Gastroesophageal sphincter (tissue), 4 donors: ENCODE results near the gene KIFC3. TPM values are rescaled to one million over a fixed set of nuclear protein-coding genes. Genes with fewer than 3 reads are reported as not detected.

ENCODE experiments used
- ATAC-seq: fragments of 150-250 bp; one replicate; pipeline ENCODE4 v1.9.1; 2016; ENCODE audit warnings: mild to moderate bottlenecking, moderate library complexity
- H3K27ac ChIP-seq, 4 donors: fragments of 200-600 bp; sonication (generic) in 3 of 4; 1 replicate in 3 of 4; 2 replicates in 1 of 4; pipeline ENCODE4 v1.5.1; 2016 to 2019
- H3K27me3 ChIP-seq: fragments of 200-600 bp; sonication (generic); one replicate; pipeline ENCODE4 v1.5.1; 2019
- H3K36me3 ChIP-seq, 2 donors: fragments of 200-600 bp; sonication (generic); one replicate each; pipeline ENCODE4 v1.5.1; 2019; ENCODE audit warnings: control low read depth in 1 of 2
- H3K4me1 ChIP-seq, 3 donors: fragments of 200-600 bp; sonication (generic); 1 replicate in 2 of 3; 2 replicates in 1 of 3; pipeline ENCODE4 v1.5.1; 2016 to 2019; ENCODE audit warnings: control low read depth in 2 of 3
- H3K4me3 ChIP-seq, 2 donors: fragments of 200-600 bp; sonication (generic); one replicate each; pipeline ENCODE4 v1.5.1; 2019; ENCODE audit warnings: mild to moderate bottlenecking in 1 of 2, moderate library complexity in 1 of 2
- H3K9me3 ChIP-seq, 3 donors: fragments of 200-600 bp; sonication (generic); one replicate each; pipeline ENCODE4 v1.5.1; 2017 to 2019; ENCODE audit warnings: control low read depth in 2 of 3
- CTCF ChIP-seq, 4 experiments: fragments of 200-600 bp in 2 of 4; fragments of 450-650 bp in 2 of 4; sonication (generic) in 1 of 4; IDR thresholded peaks; one replicate each; pipeline ENCODE4 v1.5.1; 2017 to 2019; ENCODE audit warnings: antibody characterized with exemption in 4 of 4, mild to moderate bottlenecking in 2 of 4, moderate library complexity in 2 of 4
- EP300 ChIP-seq: sonication (generic); formaldehyde crosslinking; IDR thresholded peaks from one replicate; pipeline ENCODE4 v1.6.1; 2017; ENCODE audit warnings: antibody characterized with exemption, mild to moderate bottlenecking
- POLR2A ChIP-seq, 2 donors: fragments of 450-650 bp; IDR thresholded peaks; one replicate each; pipeline ENCODE4 v1.6.1; 2017; ENCODE audit warnings: antibody characterized with exemption in 2 of 2, mild to moderate bottlenecking in 2 of 2, moderate library complexity in 1 of 2
- POLR2AphosphoS5 ChIP-seq: sonication (generic); formaldehyde crosslinking; IDR thresholded peaks from one replicate; pipeline ENCODE4 v1.6.1; 2017; ENCODE audit warnings: antibody characterized with exemption
- WGBS, 2 donors: methylation state at CpG; one replicate each; pipeline ENCODE4 v1.1.5; 2018; ENCODE audit warnings: low coverage in 1 of 2; 5-methylcytosine and 5-hydroxymethylcytosine counted together
- total RNA-seq, 4 donors: library from RNA; depleted of rRNA; stranded (reverse); fragments of >200 nt; gene quantifications; one replicate each; pipeline ENCODE4 v1.1.0, GENCODE V29; 2016

KIFC3 gene
- total RNA-seq, 4 donors from 2014 or later, result 17.4 to 78.4 (median 36.2) TPM

DNA sequence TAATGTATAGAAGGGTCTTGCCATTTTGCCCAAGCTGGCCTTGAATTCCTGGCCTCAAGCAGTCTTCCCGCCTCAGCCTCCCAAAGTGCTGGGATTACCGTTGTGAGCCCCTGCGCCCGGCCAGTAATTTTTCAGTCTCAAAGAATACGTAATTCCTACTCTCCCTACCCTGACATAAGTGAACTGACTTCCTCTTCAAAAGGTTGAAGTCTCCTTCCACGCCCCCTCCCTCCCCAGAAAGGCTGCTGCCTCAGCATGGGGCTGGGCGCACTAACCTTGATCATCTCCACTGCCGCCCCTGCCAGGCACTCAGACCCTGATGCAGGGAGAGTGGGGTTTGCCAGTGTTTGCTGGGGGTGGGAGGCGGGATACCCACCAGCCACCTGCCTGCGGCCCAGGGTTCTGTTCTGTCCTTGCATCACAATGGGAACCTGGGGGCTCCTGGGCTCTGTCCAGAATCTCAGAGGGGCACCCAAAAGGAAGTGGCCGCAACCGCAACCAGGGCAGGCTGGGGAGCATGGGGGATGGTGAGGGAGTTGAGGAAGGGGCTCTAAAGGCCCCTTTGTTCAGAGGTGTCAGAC is 27.5 kb downstream of the KIFC3 start:
- Histone ChIP-seq H3K4me3 (no peak overlapping the region), H3K27me3 (no peaks in the 10 kb centered on the region), H3K36me3 (peaks cover 0 to 61% of the 10 kb centered on the region in 2 donors), H3K9me3 (no peaks in the 10 kb centered on the region), H3K4me1 (no peaks in the 10 kb centered on the region), H3K27ac (no peak overlapping the region)
- 81% methylated on average over 4 of the region's 12 CpGs; no CpG with 5 or more reads in 1 of the 2 donors for WGBS, 2 donors
- TF ChIP-seq CTCF (IDR thresholded peaks at IDR 0.05) (no peak), EP300 (no peak), POLR2A (IDR thresholded peaks at IDR 0.05) (no peak), POLR2AphosphoS5 (no peak)
- ATAC-seq, result no peak

GRCh38 chr16:57773655-57774295 is 28.5 kb downstream of the KIFC3 start:
- WGBS, 2 donors, result 80 to 85% methylated on average over 4 to 11 of the region's 11 CpGs
- ATAC-seq, result no peak
- TF ChIP-seq POLR2A (IDR thresholded peaks at IDR 0.05), result no peak
- no peak for TF ChIP-seq CTCF (IDR thresholded peaks at IDR 0.05)
- no peaks in the 10 kb centered on the region for H3K4me1 ChIP-seq
- H3K27ac ChIP-seq, result no peak overlapping the region
- H3K36me3 ChIP-seq, result peaks cover 0 to 62% of the 10 kb centered on the region in 2 donors
- H3K4me3 ChIP-seq, result no peak overlapping the region
- H3K9me3 ChIP-seq, result no peaks in the 10 kb centered on the region
- H3K27me3 ChIP-seq, result no peaks in the 10 kb centered on the region

DNA sequence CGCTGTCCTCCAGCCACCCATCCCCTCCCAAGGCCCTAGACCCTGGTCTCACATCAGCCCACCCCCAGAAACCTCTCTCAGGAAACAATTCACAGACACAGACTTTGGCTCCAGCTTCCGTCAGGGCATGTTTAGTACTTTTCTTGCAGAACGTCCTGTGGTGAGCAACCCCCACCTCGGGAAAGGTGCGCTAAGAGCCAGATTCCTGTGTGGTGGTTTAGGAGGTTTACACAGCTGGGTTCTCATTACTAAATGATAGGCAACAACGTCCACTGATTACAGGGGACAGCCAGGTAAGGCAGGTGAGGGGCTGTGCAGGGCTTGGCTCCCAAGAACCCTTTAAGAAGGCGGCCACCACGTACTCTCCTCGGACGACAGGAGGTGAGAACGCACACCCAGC is 29.3 kb downstream of the KIFC3 start:
- H3K27me3 ChIP-seq, result no peaks in the 10 kb centered on the region
- no peak for ATAC-seq
- peaks cover 0 to 70% of the 10 kb centered on the region in 2 donors for H3K36me3 ChIP-seq
- WGBS, 2 donors, result 67% methylated on average over 9 of the region's 11 CpGs; no CpG with 5 or more reads in 1 of the 2 donors
- H3K9me3 ChIP-seq, result no peaks in the 10 kb centered on the region
- H3K4me3 ChIP-seq, result no peak overlapping the region
- H3K27ac ChIP-seq, result no peak overlapping the region
- TF ChIP-seq EP300 (no peak), CTCF (IDR thresholded peaks at IDR 0.05) (no peak), POLR2AphosphoS5 (no peak), POLR2A (IDR thresholded peaks at IDR 0.05) (no peak)
- H3K4me1 ChIP-seq, result no peaks in the 10 kb centered on the region

GRCh38 chr16:57771141-57771785 is 31.0 kb downstream of the KIFC3 start:
- Histone ChIP-seq H3K4me3 (no peak overlapping the region), H3K27ac (no peak overlapping the region), H3K4me1 (no peaks in the 10 kb centered on the region), H3K36me3 (peaks cover 0 to 76% of the 10 kb centered on the region in 2 donors), H3K9me3 (no peaks in the 10 kb centered on the region), H3K27me3 (no peaks in the 10 kb centered on the region)
- 93% methylated on average over 3 of the region's 26 CpGs; no CpG with 5 or more reads in 1 of the 2 donors for WGBS, 2 donors
- TF ChIP-seq CTCF (IDR thresholded peaks at IDR 0.05) (no peak), POLR2A (IDR thresholded peaks at IDR 0.05) (no peak), EP300 (no peak), POLR2AphosphoS5 (no peak)
- no peak for ATAC-seq

DNA sequence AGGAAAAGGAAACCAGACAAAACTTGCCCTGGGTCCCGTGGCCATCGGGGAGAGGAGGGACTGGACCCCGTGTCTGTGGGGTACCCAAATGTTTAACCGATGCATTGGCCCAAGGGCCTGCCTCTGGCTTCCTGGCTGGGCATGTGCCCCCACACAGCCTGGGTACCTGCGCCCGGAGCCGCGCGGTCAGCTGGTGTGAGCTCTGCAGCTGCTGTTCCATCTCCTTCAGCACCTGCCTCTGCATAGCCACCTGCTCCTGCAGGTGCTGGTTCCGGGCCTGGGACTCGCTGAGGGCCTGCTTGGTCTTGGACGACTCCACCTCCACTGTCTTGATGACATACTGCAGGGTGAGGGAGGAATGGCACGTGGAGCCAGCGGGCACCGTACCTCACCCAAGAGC is 31.9 kb downstream of the KIFC3 start:
- peaks cover 0 to 76% of the 10 kb centered on the region in 2 donors for H3K36me3 ChIP-seq
- H3K4me1 ChIP-seq, result no peaks in the 10 kb centered on the region
- no peaks in the 10 kb centered on the region for H3K27me3 ChIP-seq
- H3K27ac ChIP-seq, result no peak overlapping the region
- no peak for TF ChIP-seq EP300
- TF ChIP-seq POLR2A (IDR thresholded peaks at IDR 0.05), result no peak
- no peak for TF ChIP-seq POLR2AphosphoS5
- TF ChIP-seq CTCF (IDR thresholded peaks at IDR 0.05), result no peak
- no peaks in the 10 kb centered on the region for H3K9me3 ChIP-seq
- no peak for ATAC-seq
- 93% methylated on average over 3 of the region's 15 CpGs; no CpG with 5 or more reads in 1 of the 2 donors for WGBS, 2 donors
- no peak overlapping the region for H3K4me3 ChIP-seq
